Keratinocyte (primary cell): ENCODE data around the gene HNRNPLL.

Experiments used
- EZH2 ChIP-seq: IDR thresholded peaks from one replicate; pipeline ENCODE4 v1.6.1; 2012; ENCODE audit warnings: inconsistent platforms, mild to moderate bottlenecking, low read length, moderate library complexity
- TF ChIP-seq, protein P1 (sequence below), 3 experiments: IDR thresholded peaks in 1 of 3; conservative IDR thresholded peaks in 1 of 3; optimal IDR thresholded peaks in 1 of 3; 2 replicates in 2 of 3; 3 replicates in 1 of 3; pipeline versions ENCODE3 to v1.5.1; 2011; ENCODE audit warnings: low read length in 3 of 3, mild to moderate bottlenecking in 3 of 3, moderate library complexity in 2 of 3, control low read depth in 1 of 3, inconsistent platforms in 1 of 3; ENCODE audit not compliant: insufficient read depth in 2 of 3; ENCODE audit errors: extremely low read depth in 1 of 3

GRCh38 chr2:38539086-38539485 lies 63.6 kb downstream of the HNRNPLL start:
- TF ChIP-seq, protein P1, sequence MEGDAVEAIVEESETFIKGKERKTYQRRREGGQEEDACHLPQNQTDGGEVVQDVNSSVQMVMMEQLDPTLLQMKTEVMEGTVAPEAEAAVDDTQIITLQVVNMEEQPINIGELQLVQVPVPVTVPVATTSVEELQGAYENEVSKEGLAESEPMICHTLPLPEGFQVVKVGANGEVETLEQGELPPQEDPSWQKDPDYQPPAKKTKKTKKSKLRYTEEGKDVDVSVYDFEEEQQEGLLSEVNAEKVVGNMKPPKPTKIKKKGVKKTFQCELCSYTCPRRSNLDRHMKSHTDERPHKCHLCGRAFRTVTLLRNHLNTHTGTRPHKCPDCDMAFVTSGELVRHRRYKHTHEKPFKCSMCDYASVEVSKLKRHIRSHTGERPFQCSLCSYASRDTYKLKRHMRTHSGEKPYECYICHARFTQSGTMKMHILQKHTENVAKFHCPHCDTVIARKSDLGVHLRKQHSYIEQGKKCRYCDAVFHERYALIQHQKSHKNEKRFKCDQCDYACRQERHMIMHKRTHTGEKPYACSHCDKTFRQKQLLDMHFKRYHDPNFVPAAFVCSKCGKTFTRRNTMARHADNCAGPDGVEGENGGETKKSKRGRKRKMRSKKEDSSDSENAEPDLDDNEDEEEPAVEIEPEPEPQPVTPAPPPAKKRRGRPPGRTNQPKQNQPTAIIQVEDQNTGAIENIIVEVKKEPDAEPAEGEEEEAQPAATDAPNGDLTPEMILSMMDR (optimal IDR thresholded peaks at IDR 0.05 in 1 of 3, IDR thresholded peaks at IDR 0.05 in 1 of 3, conservative IDR thresholded peaks at IDR 0.05 in 1 of 3; ENCODE audit: extremely low read depth in 1 of 3, insufficient read depth in 2 of 3, low read length in 3 of 3) = no peak
- TF ChIP-seq EZH2 = no peak
